ENCODE results near the gene TYROBP.
"Not testable (repeated sequence)": the region's sequence is repeated elsewhere in the genome, so short reads cannot be mapped to it uniquely, and the experiment has no call there.

TYROBP gene

GRCh38 chr19:35931161-35931873 lies 23.2 kb upstream of the TYROBP start:
- peak; percentile 99 for DNase-seq

GRCh38 chr19:35929876-35930275 lies 21.8 kb upstream of the TYROBP start:
- no peak for DNase-seq

- no peak for DNase-seq
Observed at GRCh38 chr19:35928507-35928906, 20.4 kb upstream of the TYROBP start.

GRCh38 chr19:35925501-35925900 lies 17.4 kb upstream of the TYROBP start:
- no peak for DNase-seq

GRCh38 chr19:35921012-35921411 lies 12.9 kb upstream of the TYROBP start:
- no peak for DNase-seq

- no peak for DNase-seq
Observed at GRCh38 chr19:35919306-35919705, 11.2 kb upstream of the TYROBP start.

GRCh38 chr19:35915443-35915842 lies 7.3 kb upstream of the TYROBP start:
- DNase-seq, result no peak

GRCh38 chr19:35913589-35913988 lies 5.5 kb upstream of the TYROBP start:
- no peak for DNase-seq

- no peak for DNase-seq
Observed at GRCh38 chr19:35911790-35912189, 3.7 kb upstream of the TYROBP start.

GRCh38 chr19:35911173-35911572 lies 3.1 kb upstream of the TYROBP start:
- DNase-seq, result no peak

- DNase-seq, result not testable (repeated sequence)
Observed at GRCh38 chr19:35910355-35910754, 2.3 kb upstream of the TYROBP start.

GRCh38 chr19:35909684-35910035 lies 1.6 kb upstream of the TYROBP start:
- DNase-seq, result no peak

- DNase-seq, result no peak
Observed at GRCh38 chr19:35908973-35909683, 1.0 kb upstream of the TYROBP start.

- no peak for DNase-seq
Observed at GRCh38 chr19:35907377-35907745, 734 bp downstream of the TYROBP start.

GRCh38 chr19:35905178-35905727 lies 2.8 kb downstream of the TYROBP start:
- DNase-seq, result no peak

- no peak for DNase-seq
Observed at GRCh38 chr19:35904311-35905068, 3.6 kb downstream of the TYROBP start.

GRCh38 chr19:35903550-35904179 lies 4.4 kb downstream of the TYROBP start:
- peak; percentile 91 for DNase-seq

GRCh38 chr19:35902870-35903475 lies 5.1 kb downstream of the TYROBP start:
- DNase-seq, result no peak

- peak; percentile 43 for DNase-seq
Observed at GRCh38 chr19:35901854-35902661, 6.0 kb downstream of the TYROBP start, which contains the start of gene HCST. TSS of gene HCST (plus strand) at chr19:35902529. CDS start at chr19:35902594, 65 bp downstream.

- no peak for DNase-seq
Observed at GRCh38 chr19:35901055-35901644, 6.9 kb downstream of the TYROBP start.

GRCh38 chr19:35899547-35900214 lies 8.4 kb downstream of the TYROBP start:
- peak; percentile 81 for DNase-seq
